ENCODE measurements around the gene BNC2. TPM values are rescaled to one million over a fixed set of nuclear protein-coding genes. Genes with fewer than 3 reads are reported as not detected.

Gene BNC2
- total RNA-seq, 1 experiment from 2014 or later = 0.20 TPM

- POLR2A ChIA-PET = no interaction called here
- Mint-ChIP-seq H3K9me3 (ENCODE audit: unreplicated experiment) (no peaks in the 10 kb centered on the region), H3K4me1 (ENCODE audit: low read depth, unreplicated experiment) (no peaks in the 10 kb centered on the region), H3K27me3 (ENCODE audit: insufficient read depth, unreplicated experiment) (no peaks in the 10 kb centered on the region), H3K4me3 (ENCODE audit: unreplicated experiment) (no peak overlapping the region), H3K27ac (ENCODE audit: unreplicated experiment) (no peak overlapping the region), H3K36me3 (ENCODE audit: insufficient read depth, unreplicated experiment) (no peaks in the 10 kb centered on the region)
- H3K4me3 ChIP-seq (ENCODE audit: low read depth, low read length) = no peak overlapping the region
- no peaks in the 10 kb centered on the region for H3K36me3 ChIP-seq (ENCODE audit: control insufficient read depth, insufficient read depth, low read length)
- TF ChIP-seq CTCF (IDR thresholded peaks at IDR 0.05; ENCODE audit: insufficient read depth in 1 of 2, low read depth in 1 of 2, low read length in 1 of 2, severe bottlenecking in 1 of 2, unreplicated experiment in 1 of 2) = no peak
- H3K4me1 ChIP-seq = no peaks in the 10 kb centered on the region
- intact Hi-C loops (cut with micrococcal nuclease; ENCODE audit: unreplicated experiment) = no loop called here
- no TSS peak for BruUV-seq (replicated peaks)
- H3K9me3 ChIP-seq = no peaks in the 10 kb centered on the region
- no peaks in the 10 kb centered on the region for H3K27me3 ChIP-seq (replicated peaks; ENCODE audit: control insufficient read depth, insufficient read depth, low read length)
- no peak for DNase-seq
- CTCF ChIA-PET = interaction anchor here (0.6 kb wide), 1 partner anchor 79 kb away, joined by 3 read pairs; no protein-coding TSS in a partner anchor
Measured at GRCh38 chr9:16499892-16500291, 370.6 kb downstream of the BNC2 start.

- Histone ChIP-seq H3K4me3 (ENCODE audit: low read depth, low read length) (no peak overlapping the region), H3K27me3 (replicated peaks; ENCODE audit: control insufficient read depth, insufficient read depth, low read length) (no peaks in the 10 kb centered on the region), H3K36me3 (ENCODE audit: control insufficient read depth, insufficient read depth, low read length) (no peaks in the 10 kb centered on the region), H3K9me3 (no peaks in the 10 kb centered on the region), H3K4me1 (no peaks in the 10 kb centered on the region)
- ChIA-PET CTCF (no interaction called here), POLR2A (no interaction called here)
- no peaks in the 10 kb centered on the region for H3K4me1 Mint-ChIP-seq (ENCODE audit: low read depth, unreplicated experiment)
- peak in 1 of 2 experiments; percentile 3 for DNase-seq
- H3K36me3 Mint-ChIP-seq (ENCODE audit: insufficient read depth, unreplicated experiment) = no peaks in the 10 kb centered on the region
- BruUV-seq (replicated peaks) = no TSS peak
- H3K4me3 Mint-ChIP-seq (ENCODE audit: unreplicated experiment) = no peak overlapping the region
- H3K27ac Mint-ChIP-seq (ENCODE audit: unreplicated experiment) = no peak overlapping the region
- no peaks in the 10 kb centered on the region for H3K27me3 Mint-ChIP-seq (ENCODE audit: insufficient read depth, unreplicated experiment)
- TF ChIP-seq CTCF (IDR thresholded peaks at IDR 0.05; ENCODE audit: insufficient read depth in 1 of 2, low read depth in 1 of 2, low read length in 1 of 2, severe bottlenecking in 1 of 2, unreplicated experiment in 1 of 2) = no peak
- intact Hi-C loops (cut with micrococcal nuclease; ENCODE audit: unreplicated experiment) = no loop called here
- peaks cover 11% of the 10 kb centered on the region for H3K9me3 Mint-ChIP-seq (ENCODE audit: unreplicated experiment)
Measured at GRCh38 chr9:16496908-16497307, 373.6 kb downstream of the BNC2 start.

GRCh38 chr9:16487915-16488314, 382.6 kb downstream of the BNC2 start:
- H3K27me3 Mint-ChIP-seq (ENCODE audit: insufficient read depth, unreplicated experiment) = peaks cover 5% of the 10 kb centered on the region
- ChIA-PET CTCF (no interaction called here), POLR2A (interaction anchor here (0.7 kb wide), 1 partner anchor 37 kb away, joined by 3 read pairs; no protein-coding TSS in a partner anchor)
- H3K27me3 ChIP-seq (replicated peaks; ENCODE audit: control insufficient read depth, insufficient read depth, low read length) = no peaks in the 10 kb centered on the region
- no peak overlapping the region for H3K27ac Mint-ChIP-seq (ENCODE audit: unreplicated experiment)
- H3K9me3 ChIP-seq = no peaks in the 10 kb centered on the region
- no peak for TF ChIP-seq CTCF (IDR thresholded peaks at IDR 0.05; ENCODE audit: insufficient read depth in 1 of 2, low read depth in 1 of 2, low read length in 1 of 2, severe bottlenecking in 1 of 2, unreplicated experiment in 1 of 2)
- H3K4me1 Mint-ChIP-seq (ENCODE audit: low read depth, unreplicated experiment) = no peaks in the 10 kb centered on the region
- intact Hi-C loops (cut with micrococcal nuclease; ENCODE audit: unreplicated experiment) = no loop called here
- H3K4me3 Mint-ChIP-seq (ENCODE audit: unreplicated experiment) = no peak overlapping the region
- no peaks in the 10 kb centered on the region for H3K36me3 Mint-ChIP-seq (ENCODE audit: insufficient read depth, unreplicated experiment)
- no peaks in the 10 kb centered on the region for H3K36me3 ChIP-seq (ENCODE audit: control insufficient read depth, insufficient read depth, low read length)
- no peaks in the 10 kb centered on the region for H3K4me1 ChIP-seq
- no peaks in the 10 kb centered on the region for H3K9me3 Mint-ChIP-seq (ENCODE audit: unreplicated experiment)
- BruUV-seq (replicated peaks) = no TSS peak
- no peak for DNase-seq
- H3K4me3 ChIP-seq (ENCODE audit: low read depth, low read length) = no peak overlapping the region

Data from Caco-2 (cell line).